Medulla oblongata (tissue), 1 donor: ENCODE results near the gene TNIP1.

Source experiments
- DNase-seq: peaks from one replicate; pipeline ENCODE4 v3.0.0-alpha.2; 2015; ENCODE audit errors: extremely low spot score

TNIP1 gene

DNA sequence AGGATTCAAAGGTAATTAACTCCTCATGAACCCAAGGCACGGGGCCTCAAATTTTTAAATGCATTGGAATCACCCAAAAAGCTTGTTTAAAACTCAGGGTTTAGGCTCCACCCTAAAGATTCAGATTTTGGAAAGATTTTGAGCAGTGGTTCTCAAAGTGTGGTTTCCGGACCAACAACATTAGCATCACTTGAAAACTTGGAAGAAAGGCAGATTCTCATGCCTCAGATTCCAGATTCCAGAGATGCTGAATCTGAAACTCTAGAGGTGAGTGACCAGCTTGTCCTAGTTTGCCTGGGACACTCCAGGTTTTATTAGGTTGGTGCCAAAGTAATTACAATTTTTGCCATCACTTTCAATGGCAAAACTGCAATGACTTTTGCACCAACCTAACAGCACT lies 24.7 kb upstream of the TNIP1 start:
- DNase-seq: no peak

DNA sequence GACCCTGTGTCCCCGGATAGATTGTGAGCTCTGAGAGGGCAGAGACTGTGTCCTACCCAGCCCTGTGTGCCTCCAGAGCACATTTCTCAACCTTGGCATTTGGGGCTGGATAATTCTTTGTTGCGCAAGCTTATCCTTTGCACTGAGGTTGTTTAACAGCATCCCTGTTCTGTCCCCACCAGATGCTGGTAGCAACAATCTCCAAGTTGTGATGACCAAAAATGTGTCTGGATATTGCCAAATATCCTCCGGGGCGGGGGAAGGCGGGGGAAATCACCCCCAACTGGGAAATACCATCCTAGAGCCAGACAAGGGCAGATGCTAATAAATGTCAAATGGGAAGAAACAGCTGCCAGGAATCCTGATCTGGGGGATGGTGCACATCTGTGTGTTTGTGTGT lies 24.0 kb upstream of the TNIP1 start:
- no peak for DNase-seq

DNA sequence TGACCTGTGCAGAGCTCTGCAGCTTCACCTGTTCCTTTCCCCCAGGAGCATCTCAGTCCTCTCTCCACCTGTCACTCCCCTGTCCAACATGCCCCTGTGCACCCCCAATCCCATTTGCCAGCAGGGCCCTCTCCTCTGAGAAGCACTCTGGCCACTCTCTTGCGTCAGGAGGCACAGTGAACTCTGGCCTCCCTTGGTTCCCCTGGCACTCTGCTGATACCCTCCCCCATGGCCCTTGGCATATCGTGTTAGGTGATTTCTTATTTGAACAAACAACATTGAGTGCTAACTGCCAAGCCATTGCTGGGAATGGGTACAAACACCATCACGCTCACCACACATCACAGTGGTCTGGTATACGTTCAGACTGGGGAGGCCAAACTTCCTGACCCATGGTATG lies 20.9 kb upstream of the TNIP1 start:
- no peak for DNase-seq

DNA sequence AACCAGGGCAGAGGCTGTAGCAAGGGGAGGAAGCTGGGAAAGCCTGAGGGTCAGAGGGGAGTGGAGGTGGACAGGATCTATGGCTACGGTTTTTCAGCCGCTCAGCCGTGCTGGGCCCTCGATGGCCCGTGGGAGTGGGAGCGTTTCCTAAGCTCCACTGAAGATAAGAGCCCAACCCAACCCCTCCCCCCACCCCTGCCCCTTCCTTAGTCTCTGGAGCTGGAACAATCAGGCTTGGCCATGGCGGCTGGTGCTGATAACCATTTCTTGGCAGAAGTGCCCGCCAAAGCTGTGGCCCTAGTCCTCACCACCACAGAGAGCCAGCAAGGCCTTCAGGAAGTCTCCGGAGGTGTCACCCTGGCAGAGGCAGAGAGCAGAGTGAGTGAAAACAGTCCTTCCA lies 20.3 kb upstream of the TNIP1 start:
- no peak for DNase-seq

DNA sequence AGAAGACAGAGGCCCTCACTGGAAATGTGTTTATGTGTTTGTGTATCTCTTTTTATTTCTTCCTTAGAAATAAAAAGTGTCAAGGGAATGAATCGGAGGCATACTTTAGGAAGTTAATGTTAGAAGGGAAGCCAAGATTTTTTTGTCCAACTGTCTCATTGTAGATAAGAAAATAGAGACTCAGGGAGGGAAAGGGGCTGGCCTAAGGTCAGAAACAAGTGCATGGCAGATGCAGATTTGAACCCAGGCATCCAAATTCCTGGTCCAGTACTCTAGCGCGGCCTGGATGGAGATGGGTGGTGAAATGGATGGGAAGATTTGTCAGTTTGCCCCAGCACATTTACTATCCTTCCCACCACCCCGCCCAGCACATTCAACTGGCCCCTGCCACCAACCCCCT lies 19.8 kb upstream of the TNIP1 start:
- DNase-seq: no peak

DNA sequence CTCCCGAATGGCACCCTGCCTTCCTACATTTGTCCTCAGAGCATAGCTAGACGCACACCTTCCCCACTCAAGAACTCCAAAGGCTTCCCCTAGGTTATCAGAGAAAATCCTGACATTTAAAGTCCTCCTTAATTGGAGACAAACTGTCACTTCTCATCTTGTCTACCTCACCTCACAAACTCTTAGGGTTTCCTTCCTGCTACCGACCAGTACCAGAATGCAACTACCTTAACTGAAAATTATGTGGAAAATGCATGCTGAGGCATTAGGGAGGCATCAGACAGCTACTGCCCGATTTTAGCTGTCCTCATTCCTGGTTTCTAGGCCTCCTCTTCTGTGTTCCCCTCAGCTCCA lies 17.9 kb upstream of the TNIP1 start:
- no peak for DNase-seq

DNA sequence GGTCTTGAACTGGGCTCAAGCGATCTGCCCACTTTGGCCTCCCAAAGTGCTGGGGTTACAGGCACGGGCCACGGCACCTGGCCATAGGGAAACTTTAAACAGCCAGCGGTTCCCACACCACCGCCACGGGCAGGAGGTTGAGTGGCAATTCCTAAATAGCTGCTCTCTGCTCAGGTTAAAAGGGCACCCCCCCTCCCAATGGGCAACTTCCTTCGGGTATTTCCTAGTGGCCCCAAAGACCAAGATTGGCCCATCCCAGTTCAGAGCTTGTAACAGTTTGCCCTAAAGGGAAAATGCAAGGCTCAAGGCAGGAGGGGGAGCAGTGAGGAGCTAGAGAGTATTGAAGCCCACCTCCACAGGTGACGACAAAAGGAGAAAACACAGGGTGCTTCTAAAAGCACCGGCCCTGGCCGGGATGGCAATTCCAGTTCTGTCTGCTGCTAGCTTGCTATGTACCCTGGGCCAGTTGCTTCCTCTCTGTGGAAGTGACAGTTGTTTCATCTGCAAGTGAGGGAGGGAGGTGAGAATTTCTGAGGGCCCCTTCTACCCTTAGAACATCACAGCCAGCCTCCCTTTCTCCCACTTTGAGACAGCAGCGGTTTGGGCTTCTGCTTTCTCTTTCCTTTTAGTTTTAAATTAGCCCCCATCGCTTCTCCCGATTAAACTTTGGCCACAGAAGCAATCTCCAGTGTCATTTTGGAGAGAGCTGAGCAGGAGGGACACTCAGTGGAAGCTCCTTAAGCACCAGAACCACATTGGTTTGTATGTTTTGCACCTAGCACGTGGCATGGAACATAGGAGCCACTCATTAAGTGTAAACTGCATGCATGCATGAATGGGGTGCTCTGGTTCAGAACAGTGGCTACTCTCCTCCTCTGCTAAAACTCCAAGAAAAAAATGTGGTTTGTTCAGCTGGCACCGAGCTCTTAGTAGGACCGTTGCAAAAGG lies 17.3 kb upstream of the TNIP1 start:
- peak; percentile 46 for DNase-seq

DNA sequence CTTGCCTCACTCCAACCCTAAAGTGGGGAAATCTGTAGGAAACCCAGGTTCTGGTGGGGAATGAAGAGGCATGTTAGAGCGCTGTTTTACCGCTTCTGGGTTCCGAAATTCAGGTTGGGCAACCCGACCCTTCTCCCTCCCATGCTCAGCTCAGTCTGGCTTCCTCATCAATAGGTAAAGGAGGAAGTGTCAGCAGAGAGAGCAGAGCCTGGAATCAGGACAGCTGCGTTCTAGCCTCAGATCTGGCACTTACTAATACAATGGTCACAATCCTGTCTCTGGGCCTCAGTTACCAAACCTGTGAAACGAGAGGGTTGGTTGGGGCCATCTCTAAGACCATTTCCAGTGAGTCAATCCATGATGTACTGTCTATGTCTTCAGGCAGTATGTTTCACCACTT lies 16.2 kb upstream of the TNIP1 start:
- no peak for DNase-seq

DNA sequence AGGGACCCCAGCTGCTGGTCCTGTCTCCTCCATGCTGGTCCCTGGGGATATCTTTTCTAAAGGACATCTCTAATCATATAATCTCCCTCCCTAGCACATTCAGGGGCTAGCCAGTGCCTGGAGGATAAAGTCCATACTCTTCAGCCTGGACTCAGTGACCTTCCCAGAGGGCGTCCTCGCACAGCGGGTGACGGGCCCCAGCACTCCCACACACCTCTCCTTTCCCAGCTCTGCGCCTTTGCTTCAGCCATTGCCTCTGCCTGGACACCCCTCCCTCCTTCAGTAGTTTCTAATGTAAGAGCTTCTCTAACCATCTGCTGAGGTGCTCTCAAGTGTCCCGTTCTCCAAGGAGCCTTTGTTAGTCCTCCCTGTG lies 15.2 kb upstream of the TNIP1 start:
- DNase-seq: no peak

DNA sequence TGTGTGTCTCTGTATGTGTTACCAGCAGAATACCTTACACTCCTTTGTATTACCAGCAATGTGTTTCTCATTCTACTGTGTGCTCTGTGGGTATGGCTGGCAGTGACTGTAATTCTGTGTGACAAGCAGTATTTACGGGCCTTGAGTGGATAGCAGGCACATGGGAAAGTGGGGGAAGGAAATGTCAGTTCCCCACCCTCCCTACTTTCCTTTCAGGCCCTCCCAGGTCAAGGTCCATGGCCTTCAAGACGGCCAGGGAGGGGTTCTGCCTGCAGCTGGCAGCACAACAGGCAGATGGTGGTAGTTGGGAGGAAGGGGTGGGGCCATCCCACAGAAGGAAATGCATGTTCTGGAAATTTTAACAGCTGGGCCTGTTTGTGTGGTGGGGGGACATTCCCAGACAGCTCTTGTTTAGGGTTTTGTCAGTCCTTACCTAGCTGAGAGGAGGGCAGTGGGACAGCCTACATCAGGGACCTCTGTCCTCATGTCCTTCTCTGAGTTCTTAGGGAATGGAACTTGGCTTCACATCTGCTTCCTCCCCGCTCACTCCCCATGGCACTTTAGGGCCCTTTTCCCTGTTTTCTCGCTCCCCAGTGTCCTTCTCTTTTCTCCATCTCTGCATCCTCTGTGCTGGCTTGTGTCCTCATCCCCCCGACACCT lies 14.6 kb upstream of the TNIP1 start:
- no peak for DNase-seq

DNA sequence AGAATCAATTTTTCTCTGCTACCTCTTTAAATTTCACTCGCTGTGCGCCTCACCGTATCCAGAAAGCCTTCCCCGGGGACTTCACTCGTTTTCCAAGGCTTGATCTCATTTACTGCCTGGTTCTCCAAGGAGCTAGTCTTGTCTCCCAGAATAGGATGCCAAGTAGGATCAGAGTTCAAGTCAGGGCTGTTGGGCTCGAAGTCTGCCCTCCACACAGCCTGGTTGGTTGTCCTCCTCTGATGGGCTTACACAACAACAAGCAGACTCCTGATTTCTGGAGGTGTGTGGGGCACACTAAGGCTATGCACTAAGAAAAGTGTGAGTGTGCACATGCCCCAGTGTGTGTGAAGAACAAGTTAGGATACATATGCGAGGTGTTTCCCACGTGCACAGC lies 14.0 kb upstream of the TNIP1 start:
- no peak for DNase-seq

DNA sequence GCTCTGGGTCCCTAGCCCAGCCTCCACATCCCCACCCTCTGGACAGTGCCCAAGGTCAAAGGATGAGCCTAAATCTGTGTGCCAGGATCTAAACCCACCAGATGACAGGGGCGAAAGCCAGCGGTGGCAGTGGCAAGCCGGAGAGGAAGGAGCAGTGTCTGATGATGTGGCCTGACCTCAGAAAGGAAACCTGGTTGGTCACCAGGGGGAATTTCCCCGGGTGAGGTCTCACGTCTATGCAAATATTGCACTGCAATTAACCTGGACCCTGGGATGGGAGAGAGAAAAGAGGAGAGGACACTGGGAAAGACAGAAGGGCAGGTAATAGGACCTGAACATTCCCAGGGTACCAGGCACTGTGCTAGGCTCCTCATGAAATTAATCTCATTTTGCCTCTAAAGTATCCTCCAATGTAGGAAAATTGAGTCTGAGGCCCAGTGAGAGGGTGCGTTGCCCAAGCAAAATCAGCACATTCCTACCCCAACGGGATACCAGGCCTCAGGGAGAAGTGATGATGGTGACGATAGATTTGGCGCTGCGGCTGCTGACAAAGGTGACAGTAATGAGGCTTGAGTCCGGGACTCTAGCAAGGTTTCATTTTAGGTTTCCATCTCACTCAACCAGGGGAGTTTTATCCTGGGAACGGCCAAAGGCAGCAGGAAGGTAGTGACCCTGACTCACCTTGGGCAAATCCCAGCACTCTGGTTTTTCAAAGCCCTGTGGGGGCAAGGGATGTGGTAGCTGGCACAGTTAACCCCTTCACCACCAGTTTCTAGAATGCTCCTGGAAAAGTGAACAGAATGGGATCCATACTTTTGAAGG lies 13.4 kb upstream of the TNIP1 start:
- no peak for DNase-seq

DNA sequence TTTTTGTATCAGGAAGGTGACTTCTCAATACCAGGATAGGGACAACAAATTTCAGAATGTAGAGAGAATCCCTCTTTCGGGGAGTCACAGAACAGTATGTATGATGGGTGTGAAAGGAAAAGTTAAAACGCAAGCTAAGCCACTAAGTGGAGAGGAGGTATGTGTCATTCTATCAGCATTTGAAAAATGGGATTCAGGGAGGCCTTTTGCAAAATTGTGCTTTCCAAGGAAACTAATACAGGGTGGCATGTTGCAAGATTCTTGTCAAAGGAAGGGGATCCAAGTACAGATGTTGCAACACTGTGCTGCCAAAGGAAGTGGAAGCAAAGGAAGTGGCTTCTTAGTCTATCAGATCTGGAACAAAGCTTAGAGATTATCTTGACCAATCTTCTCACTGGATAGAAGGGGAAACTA lies 12.6 kb upstream of the TNIP1 start:
- DNase-seq: peak; percentile 32

DNA sequence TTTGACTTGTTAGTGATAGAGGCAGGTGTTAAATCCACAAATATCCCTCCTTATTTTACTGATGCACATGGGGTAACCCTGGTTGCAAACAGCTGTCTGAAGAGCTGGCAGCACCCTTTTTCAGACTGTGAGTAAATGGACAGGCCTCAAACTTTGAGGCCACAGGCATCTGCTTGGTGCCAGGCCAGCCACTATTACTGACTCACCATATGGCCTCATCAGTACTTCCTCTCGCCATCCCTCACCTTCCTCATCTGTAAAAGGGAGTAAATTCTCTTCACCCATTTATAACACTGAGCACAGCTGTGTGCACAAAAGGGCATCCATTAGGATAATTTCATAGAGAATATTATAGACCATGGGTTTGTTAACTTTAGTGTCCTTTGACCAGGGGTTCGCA lies 11.9 kb upstream of the TNIP1 start:
- DNase-seq: no peak

DNA sequence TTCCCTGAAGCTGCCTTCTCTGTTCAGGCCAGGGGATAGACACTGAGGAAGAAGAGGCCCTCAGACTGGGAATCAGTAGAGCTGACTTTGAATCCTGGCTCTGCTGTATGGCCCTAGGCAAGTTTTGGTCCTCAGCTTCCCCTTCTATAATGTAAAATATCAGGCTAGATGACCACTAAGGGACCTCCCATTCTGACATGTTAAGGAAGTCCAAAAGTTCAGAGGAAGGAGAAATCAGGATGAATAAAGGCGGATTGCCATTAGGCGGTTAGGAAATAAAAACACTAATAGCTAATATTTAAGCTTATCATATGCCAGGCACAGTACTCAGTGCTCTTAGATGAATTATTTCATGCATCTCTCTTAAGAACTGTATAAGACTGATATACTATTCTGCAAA lies 8.9 kb upstream of the TNIP1 start:
- DNase-seq: no peak

DNA sequence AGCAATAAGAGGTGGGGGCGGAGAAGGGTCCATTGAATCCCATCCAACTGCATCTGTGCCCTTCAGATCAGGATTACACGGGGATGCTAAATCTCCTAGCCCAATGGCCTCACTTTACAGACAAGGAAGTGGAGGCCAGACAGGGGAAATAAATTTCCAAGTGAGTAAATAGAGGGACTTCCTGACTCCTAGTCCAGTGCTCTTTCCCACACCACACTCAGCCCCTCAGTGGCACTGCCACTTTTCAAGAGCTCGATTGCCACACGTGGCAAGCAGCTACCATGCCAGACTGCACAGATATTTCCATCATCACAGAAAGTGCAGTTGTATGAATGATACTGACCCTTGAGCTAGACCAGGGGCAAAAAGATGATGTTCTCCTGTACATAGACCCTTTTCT lies 8.2 kb upstream of the TNIP1 start:
- DNase-seq: no peak

DNA sequence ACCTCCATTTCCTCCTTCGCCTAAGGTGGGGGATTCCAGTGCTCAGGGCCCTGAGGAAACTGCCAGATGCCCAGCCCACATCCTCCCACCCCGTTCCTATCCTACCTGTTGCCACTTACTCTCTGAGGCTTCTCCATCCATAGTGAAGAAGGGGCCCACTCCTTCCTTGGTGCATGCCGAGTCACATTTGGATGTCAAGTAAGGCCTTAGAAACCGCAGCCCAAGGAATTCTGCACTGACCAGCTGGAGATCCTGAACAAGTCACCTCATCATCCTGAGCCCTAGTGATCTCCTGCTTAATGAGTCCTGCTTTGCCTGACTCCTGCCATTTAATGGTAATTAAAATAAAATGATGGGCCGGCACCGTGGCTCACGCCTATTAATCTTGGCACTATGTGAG lies 6.7 kb upstream of the TNIP1 start:
- DNase-seq: no peak

DNA sequence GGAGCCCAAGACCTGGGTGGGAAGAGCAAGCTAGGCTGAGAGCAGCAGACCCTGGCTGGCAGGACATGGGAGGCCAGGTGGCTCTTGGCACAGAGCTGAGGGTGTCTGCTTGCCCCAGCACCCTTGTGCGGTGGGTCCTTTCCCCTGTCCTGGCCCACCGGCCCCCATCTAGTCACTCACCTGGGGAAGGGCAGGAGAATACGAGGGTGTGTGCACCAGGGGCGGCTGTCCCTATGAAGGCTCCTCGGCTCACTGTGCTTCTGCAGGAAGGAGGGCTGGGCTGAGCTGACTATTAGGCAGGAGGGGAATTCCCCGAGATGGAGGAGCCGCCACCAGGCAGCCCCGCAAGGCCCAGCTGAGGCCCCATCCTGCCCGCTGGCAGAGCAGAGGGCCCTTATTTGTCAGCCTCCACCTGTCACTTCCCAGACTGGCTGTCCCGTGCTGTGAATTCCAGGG lies 6.1 kb upstream of the TNIP1 start:
- no peak for DNase-seq

DNA sequence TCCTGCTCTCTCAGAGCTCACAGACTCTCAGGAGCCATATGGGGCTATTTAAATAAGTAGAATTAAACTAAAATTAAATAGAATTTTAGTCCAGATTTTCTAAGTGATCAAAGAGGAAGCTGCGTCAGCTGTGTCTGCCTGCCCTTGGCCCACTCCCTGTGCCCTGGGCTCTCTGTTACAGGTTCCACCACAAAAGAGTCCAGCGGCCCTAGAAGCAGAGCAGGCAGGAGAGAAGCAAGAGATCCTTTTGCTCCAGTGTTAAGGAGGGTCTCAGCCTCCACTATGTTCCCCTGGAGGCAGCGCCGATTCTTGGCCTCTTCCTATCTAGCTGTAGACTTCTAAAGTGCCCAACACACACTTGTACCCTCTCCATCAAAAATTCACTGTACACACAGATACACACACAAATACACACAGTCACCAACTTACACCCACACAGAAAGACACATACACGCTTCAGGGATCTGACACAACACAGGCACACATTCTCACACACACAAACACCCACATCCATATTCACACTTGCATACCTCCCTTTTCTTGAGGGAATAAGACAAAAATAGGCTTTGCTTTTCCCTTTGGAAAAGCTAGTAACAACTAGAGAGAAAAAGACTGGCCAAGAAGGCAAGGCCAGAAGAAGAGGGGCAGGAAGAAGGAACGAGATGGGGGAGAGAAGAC lies 5.5 kb upstream of the TNIP1 start:
- no peak for DNase-seq

DNA sequence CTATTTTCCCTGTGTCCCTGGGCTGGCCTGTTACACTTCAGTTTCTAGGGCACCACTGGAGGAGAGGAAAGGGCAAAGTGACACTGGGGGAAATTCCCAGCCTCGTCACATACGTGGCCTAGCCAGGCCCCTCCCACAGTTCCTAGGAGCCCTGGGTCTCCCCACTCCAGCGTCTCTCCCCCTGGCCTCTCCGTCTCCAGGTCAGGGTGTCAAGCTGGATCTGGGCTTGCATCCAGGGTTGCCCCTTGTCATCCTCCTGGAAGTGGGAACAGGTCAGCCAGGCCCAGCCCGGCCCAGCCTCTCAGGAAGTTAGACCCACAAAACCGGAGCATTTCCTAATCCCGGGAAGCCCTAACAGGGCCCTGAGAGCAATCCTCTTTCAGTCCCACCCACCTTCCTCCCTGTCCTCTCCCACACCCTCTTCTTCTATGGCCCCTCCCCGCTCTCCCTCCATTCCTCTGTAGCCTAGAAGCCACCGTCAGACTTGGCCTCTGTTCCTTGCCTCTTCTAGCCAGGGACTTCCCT lies 4.7 kb upstream of the TNIP1 start:
- DNase-seq: no peak

DNA sequence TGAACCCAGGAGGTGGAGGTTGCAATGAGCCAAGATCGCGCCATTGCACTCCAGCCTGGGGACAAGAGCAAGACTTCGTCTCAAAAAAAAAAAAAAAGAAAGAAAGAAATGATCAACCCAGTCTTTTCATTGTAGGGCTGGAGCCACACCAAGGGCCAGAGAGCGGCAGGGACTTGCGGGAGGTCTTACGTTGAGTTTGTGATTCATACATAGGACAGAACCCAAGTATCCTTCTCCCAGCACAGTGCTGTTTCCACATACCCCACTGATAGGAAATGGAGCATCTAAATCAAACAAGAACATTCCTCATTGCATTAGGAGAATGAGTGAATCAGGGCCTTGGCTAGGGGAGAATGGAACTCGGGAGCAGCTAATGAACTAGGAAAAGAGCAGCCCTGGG lies 3.5 kb upstream of the TNIP1 start:
- no peak for DNase-seq
